Activated CD4-positive, CD25-positive, alpha-beta regulatory T cell (primary cell): Measurements from ENCODE around the gene MBD4.
A peak's percentile ranks its signal among the peaks of the same experiment; 100 is the strongest.
"Not testable (repeated sequence)": the region's sequence is repeated elsewhere in the genome, so short reads cannot be mapped to it uniquely, and the experiment has no call there.

Experiments
- DNase-seq, 4 experiments: peaks; one replicate each; lab custom pipeline; 2025; lab: John Stamatoyannopoulos, UW

MBD4 gene

GRCh38 chr3:129439817-129440617 lies at the start of gene MBD4, which contains the start of gene IFT122:
Gene MBD4, minus strand, starts transcription at chr3:129439948. Its CDS starts 115 bp downstream, at chr3:129439833.
Gene IFT122, plus strand, starts transcription at chr3:129440224. Its CDS starts 107 bp downstream, at chr3:129440331.
- DNase-seq, result peak; percentile 95 to 97 (median 96)

GRCh38 chr3:129489258-129489657 lies 49.5 kb upstream of the MBD4 start:
- not testable (repeated sequence) for DNase-seq

GRCh38 chr3:129487868-129488335 lies 48.2 kb upstream of the MBD4 start:
- not testable (repeated sequence) for DNase-seq

DNA sequence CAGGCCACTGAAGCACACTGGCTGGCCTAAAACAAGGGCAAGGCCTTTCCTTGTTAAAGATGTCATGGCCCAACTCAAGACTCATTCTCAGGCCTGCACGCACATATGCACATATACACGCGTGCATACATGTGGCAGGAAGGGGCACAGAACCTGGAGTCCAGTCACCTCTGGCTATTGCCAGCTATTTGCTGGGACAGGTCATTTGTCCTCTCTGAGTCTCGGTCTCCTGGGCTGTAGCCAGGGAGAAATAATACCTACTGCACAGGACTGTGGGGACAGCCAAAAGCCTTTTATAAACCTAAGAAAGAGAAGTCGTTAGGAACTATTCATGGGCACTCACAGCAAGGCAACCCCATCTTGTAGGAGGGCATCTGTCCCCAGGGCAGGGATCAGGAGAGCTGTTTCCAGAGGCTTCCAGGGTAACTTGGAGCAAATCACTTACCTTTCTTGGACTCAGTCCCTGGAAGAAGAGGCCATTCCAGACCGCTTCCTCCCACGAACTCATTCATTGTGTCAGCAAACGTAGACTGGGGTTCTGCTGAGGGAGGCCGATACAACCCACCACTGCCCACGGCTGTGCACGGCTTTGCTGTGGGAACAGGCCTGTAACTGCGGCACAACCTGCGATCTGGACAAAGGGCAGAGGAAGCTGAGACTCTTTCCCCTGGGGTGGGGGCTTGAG lies 47.6 kb upstream of the MBD4 start:
- no peak for DNase-seq

DNA sequence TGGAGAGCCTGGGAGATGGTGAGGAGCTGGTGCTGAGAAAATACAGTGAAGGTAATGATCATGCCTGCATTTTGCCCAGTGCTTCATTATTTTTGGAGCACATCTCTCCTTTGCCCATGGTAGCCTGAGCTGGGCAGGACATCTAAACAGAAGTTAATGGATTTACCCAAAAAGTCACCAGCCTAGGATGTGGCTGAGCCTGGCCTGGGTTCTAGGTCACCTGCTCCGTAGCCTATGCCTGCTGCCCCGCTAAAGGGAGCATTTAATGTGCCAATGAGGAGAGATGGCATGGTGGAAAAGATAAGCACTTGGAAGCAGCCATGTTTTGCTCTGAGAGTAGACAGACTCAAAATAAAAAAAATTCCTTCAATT lies 46.9 kb upstream of the MBD4 start:
- DNase-seq, result no peak

- DNase-seq, result no peak
Observed at GRCh38 chr3:129485721-129486663, 46.2 kb upstream of the MBD4 start.

GRCh38 chr3:129485146-129485545 lies 45.4 kb upstream of the MBD4 start:
- not testable (repeated sequence) for DNase-seq

- DNase-seq, result no peak
Observed at GRCh38 chr3:129483870-129484269, 44.1 kb upstream of the MBD4 start.

GRCh38 chr3:129482721-129483120 lies 43.0 kb upstream of the MBD4 start:
- no peak for DNase-seq

- peak in 2 of 4 experiments; percentile 37 to 44 for DNase-seq
Observed at GRCh38 chr3:129481766-129482332, 42.1 kb upstream of the MBD4 start.

DNA sequence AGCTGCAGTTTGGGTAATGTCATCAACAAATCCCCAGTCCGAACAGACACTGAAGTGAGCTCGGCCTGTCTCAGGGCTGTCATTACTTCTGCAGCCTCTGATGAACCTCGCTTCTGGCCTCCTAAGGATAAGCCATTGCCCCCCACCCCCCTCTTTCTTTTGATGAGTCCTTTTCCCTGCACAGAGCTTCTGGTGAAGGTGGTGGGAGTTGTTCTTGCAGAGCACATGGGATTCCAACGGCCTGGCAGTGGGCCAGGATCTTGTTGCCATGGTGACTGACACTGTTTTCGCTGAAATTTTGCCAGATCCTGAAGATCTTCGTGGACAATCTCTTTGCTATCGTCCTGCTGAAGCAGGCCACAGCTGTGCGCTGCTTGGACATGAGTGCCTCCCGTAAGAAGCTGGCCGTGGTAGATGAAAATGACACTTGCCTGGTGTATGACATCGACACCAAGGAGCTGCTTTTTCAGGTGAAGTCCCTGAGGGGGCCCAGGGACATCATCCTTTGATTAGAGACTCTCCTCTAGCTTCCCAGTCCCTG lies 41.5 kb upstream of the MBD4 start:
- not testable (repeated sequence) for DNase-seq

DNA sequence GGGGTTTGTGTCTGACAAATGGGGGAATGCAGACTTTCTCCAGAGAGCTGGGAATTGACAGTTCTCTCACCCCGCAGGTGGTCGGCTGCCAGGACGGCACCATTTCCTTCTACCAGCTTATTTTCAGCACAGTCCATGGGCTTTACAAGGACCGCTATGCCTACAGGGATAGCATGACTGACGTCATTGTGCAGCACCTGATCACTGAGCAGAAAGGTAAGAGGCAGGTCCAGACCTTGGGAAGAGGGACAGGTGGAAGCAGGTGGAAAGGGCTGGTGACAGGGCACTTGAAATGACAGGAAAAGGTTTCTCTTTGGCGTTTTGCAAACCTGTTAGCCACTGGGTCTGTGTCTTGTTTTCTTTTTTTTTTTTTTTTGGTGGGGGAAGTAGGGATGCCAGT lies 36.8 kb upstream of the MBD4 start:
- DNase-seq, result no peak

DNA sequence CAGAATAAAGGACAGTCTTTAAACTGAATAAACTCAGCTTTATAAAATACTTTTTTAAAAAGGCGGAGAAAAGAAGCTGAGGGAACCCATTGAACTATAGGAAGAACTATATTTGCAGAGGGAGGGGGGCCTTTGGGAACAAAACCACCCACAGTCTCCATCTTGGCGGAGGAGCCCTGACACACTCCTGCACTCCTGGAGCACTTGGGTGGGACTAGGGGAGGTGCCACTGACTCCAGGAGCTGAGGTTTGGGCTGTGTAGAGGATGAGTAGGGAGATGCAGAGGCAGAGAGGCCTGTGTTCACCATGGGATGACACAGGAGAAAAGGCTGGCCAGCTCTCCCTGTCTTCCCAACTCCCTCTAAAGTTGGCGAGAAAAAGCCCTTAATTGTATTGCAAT lies 36.1 kb upstream of the MBD4 start:
- DNase-seq, result no peak

GRCh38 chr3:129474984-129475804 lies 35.4 kb upstream of the MBD4 start:
- DNase-seq, result no peak

- no peak for DNase-seq
Observed at GRCh38 chr3:129473769-129474152, 34.0 kb upstream of the MBD4 start.

GRCh38 chr3:129473067-129473768 lies 33.5 kb upstream of the MBD4 start:
- no peak for DNase-seq

DNA sequence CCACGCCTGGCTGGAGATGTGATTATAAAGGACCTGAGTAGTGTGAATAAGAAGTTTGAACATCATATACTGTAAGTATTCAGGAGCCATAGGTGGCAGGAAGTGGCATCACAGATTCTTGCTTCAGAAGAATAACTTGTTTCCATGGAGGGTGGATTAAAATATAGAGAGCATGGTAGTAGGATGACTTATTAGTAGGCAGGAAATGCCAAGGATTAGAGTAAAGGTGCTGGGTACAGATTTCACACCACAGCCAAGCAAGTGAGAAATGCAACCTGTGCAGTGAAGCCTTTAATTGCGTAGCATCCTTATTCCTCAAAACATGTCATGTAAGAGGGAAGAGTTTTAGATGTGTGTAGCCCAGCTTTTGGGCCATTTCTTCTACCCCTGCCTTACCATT lies 31.1 kb upstream of the MBD4 start:
- DNase-seq, result no peak

- no peak for DNase-seq
Observed at GRCh38 chr3:129469026-129469425, 29.3 kb upstream of the MBD4 start.

DNA sequence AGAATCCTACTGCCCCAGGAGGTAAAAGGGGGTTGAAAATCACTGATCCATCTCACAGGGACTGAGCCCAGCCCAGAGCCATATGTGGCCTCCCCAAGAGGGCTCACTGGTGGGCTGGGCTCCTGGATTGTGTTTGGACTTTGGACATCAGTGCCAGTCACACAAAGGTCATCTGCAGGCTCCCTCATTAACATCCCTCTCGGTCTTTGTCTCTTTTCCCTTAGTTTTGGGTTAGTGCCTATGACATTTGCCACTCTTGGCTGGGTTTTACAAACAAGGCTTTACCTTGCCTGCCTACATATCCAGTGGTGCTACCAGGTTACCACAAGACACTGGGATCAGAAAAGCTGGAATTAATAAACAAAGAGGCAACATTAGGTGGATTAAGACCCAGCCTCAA lies 28.2 kb upstream of the MBD4 start:
- DNase-seq, result no peak

DNA sequence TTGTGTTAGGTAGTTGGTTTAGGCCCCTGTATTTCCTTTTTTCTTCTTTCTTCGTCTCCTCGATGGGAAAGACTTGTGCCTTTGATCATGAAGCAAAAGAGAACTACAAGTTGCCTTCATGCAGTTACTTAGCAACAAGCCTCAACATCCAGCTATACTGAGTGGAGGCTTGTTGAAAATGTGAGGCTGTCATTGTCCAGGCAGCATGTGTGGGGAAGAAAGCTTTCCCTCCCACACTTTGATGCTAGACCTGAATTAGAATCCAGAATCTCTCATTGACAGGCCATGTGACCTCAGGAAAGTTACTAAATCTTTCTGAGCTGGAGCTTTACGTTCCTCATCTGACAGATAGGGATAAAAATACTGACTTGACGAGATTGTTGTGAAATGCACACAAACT lies 24.0 kb upstream of the MBD4 start:
- DNase-seq, result no peak
